Subcutaneous abdominal adipose tissue (tissue), 5 donors: ENCODE results near the gene CORO2B.

Experiments used
- H3K27ac ChIP-seq: one replicate; pipeline ENCODE4 v1.7.0; 2013; ENCODE audit warnings: low read depth, mild to moderate bottlenecking, inconsistent platforms, low read length, moderate library complexity
- H3K27me3 ChIP-seq, 5 donors: one replicate each; pipeline ENCODE4 v1.7.0; 2013; ENCODE audit warnings: low read length in 5 of 5, inconsistent platforms in 1 of 5; ENCODE audit not compliant: control insufficient read depth in 5 of 5, insufficient read depth in 4 of 5
- H3K36me3 ChIP-seq, 5 donors: one replicate each; pipeline ENCODE4 v1.7.0; 2013; ENCODE audit warnings: low read length in 5 of 5; ENCODE audit not compliant: control insufficient read depth in 5 of 5, insufficient read depth in 5 of 5
- H3K4me1 ChIP-seq, 5 donors: one replicate each; pipeline ENCODE4 v1.7.0; 2013; ENCODE audit warnings: low read length in 5 of 5, mild to moderate bottlenecking in 3 of 5, moderate library complexity in 1 of 5; ENCODE audit not compliant: control insufficient read depth in 5 of 5, insufficient read depth in 5 of 5
- H3K4me3 ChIP-seq, 5 donors: one replicate each; pipeline ENCODE4 v1.7.0; 2013; ENCODE audit warnings: low read length in 5 of 5, low read depth in 1 of 5
- H3K9ac ChIP-seq, 5 donors: one replicate each; pipeline ENCODE4 v1.7.0; 2013; ENCODE audit warnings: low read length in 5 of 5, mild to moderate bottlenecking in 4 of 5, moderate library complexity in 3 of 5
- H3K9me3 ChIP-seq, 5 donors: one replicate each; pipeline ENCODE4 v1.7.0; 2013; ENCODE audit warnings: low read length in 5 of 5; ENCODE audit not compliant: control insufficient read depth in 5 of 5
- donor health status: healthy.
- donor health status: healthy.
- donor health status: healthy.
- donor health status: healthy.
- donor health status: healthy.

CORO2B gene

DNA sequence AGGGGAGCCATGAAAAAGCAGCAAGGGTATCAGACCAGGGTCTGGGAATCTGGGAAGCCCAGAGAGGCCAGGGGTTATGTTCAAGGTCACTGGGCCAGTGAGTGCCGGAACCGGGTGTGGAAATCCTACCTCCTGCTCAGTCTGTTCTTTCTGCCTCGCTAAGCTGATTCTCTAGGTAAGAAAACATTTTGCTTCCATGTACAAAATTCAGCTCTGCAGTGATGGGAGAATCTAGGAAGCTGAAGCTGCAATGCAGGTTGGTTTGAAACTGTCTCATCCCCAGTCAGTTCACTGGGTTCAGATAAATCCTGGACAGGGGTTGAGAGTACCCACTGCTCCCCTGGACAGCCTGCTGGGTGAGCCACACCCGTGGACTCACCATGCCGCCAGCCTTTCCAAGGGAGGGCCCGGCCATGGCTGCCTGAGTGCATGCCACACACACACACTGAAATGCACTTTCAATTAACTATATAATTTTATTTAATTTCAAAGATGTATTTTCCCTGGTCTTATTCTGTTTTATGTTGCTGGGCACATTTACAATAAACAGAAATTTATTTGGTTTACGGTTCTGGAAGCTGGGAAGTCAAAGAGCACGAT, 108.4 kb downstream of the CORO2B start:
- Histone ChIP-seq H3K4me1 (no peaks in the 10 kb centered on the region), H3K4me3 (no peak overlapping the region), H3K36me3 (no peaks in the 10 kb centered on the region), H3K27ac (no peak overlapping the region), H3K9me3 (no peaks in the 10 kb centered on the region), H3K27me3 (no peaks in the 10 kb centered on the region), H3K9ac (no peak overlapping the region)

DNA sequence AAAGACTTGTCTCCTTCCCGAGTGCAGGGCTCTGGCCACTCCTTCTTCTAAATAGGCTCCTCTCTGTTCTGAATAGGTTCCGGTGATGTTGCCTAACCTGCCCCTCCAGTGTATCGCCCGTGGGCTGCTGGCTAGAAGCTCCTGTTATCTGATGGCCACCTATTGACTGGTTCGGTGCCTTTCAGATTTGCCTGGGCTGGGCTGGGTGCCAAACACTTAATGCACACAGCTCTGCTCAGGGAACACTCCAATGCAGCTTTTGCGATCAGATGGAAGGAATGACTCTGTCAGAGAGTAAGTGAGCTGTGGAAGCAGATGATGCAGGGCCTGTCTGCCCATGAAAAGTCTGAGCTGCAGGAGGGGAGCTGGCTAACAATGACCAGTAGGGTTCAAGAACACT, 112.9 kb downstream of the CORO2B start:
- Histone ChIP-seq H3K36me3 (peaks cover 0 to 3% (median 2%) of the 10 kb centered on the region in 5 donors), H3K4me1 (peaks cover 0 to 7% (median 4%) of the 10 kb centered on the region in 5 donors), H3K9me3 (no peaks in the 10 kb centered on the region), H3K4me3 (no peak overlapping the region), H3K27ac (no peak overlapping the region), H3K27me3 (no peaks in the 10 kb centered on the region), H3K9ac (no peak overlapping the region)

- no peaks in the 10 kb centered on the region for H3K9me3 ChIP-seq
- H3K27ac ChIP-seq: no peak overlapping the region
- peaks cover 0 to 7% (median 4%) of the 10 kb centered on the region in 5 donors for H3K4me1 ChIP-seq
- no peak overlapping the region for H3K9ac ChIP-seq
- no peak overlapping the region for H3K4me3 ChIP-seq
- peaks cover 0 to 6% (median 3%) of the 10 kb centered on the region in 5 donors for H3K36me3 ChIP-seq
- H3K27me3 ChIP-seq: no peaks in the 10 kb centered on the region
These were observed 114.3 kb downstream of the CORO2B start for GRCh38 chr15:68693071-68693470.

- Histone ChIP-seq H3K9ac (no peak overlapping the region), H3K4me3 (no peak overlapping the region), H3K36me3 (peaks cover 0 to 6% (median 5%) of the 10 kb centered on the region in 5 donors), H3K27ac (no peak overlapping the region), H3K27me3 (no peaks in the 10 kb centered on the region), H3K4me1 (peaks cover 0 to 7% (median 6%) of the 10 kb centered on the region in 5 donors), H3K9me3 (no peaks in the 10 kb centered on the region)
These were observed 115.3 kb downstream of the CORO2B start for GRCh38 chr15:68694111-68694510.

DNA sequence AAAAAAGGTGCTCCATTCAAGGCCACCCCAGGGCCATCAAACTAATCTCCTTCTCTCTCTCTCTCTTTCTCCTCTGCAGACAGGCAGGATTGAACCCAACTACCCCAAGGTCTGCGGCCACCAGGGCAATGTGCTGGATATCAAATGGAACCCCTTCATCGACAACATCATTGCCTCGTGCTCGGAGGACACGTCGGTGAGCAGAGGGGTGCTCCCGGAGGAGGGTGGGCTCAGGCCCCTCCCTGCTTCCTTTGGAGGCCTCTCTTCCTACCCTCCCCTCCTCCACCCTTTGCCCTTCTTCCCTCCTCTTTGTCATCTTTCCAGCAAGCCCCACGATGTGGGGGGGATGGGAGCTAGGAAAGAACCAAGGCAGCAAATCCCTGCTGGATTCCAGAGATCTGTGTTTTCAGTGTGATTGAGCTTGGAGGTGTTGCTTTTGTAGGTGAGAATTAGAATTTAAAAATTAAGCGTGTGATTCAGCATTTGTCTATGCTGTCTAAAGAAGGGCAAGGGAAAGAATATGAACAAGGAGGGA, 116.3 kb downstream of the CORO2B start:
- H3K4me1 ChIP-seq: peaks cover 0 to 17% (median 16%) of the 10 kb centered on the region in 5 donors
- no peak overlapping the region for H3K27ac ChIP-seq
- H3K36me3 ChIP-seq: peaks cover 0 to 6% (median 5%) of the 10 kb centered on the region in 5 donors
- H3K9ac ChIP-seq: no peak overlapping the region
- H3K4me3 ChIP-seq: no peak overlapping the region
- no peaks in the 10 kb centered on the region for H3K27me3 ChIP-seq
- no peaks in the 10 kb centered on the region for H3K9me3 ChIP-seq

GRCh38 chr15:68696414-68697363, 117.9 kb downstream of the CORO2B start:
- no peak overlapping the region for H3K9ac ChIP-seq
- H3K4me3 ChIP-seq: no peak overlapping the region
- H3K36me3 ChIP-seq: peaks cover 0 to 6% (median 5%) of the 10 kb centered on the region in 5 donors
- H3K4me1 ChIP-seq: peaks cover 0 to 29% (median 27%) of the 10 kb centered on the region in 5 donors
- no peak overlapping the region for H3K27ac ChIP-seq
- H3K27me3 ChIP-seq: no peaks in the 10 kb centered on the region
- H3K9me3 ChIP-seq: no peaks in the 10 kb centered on the region

DNA sequence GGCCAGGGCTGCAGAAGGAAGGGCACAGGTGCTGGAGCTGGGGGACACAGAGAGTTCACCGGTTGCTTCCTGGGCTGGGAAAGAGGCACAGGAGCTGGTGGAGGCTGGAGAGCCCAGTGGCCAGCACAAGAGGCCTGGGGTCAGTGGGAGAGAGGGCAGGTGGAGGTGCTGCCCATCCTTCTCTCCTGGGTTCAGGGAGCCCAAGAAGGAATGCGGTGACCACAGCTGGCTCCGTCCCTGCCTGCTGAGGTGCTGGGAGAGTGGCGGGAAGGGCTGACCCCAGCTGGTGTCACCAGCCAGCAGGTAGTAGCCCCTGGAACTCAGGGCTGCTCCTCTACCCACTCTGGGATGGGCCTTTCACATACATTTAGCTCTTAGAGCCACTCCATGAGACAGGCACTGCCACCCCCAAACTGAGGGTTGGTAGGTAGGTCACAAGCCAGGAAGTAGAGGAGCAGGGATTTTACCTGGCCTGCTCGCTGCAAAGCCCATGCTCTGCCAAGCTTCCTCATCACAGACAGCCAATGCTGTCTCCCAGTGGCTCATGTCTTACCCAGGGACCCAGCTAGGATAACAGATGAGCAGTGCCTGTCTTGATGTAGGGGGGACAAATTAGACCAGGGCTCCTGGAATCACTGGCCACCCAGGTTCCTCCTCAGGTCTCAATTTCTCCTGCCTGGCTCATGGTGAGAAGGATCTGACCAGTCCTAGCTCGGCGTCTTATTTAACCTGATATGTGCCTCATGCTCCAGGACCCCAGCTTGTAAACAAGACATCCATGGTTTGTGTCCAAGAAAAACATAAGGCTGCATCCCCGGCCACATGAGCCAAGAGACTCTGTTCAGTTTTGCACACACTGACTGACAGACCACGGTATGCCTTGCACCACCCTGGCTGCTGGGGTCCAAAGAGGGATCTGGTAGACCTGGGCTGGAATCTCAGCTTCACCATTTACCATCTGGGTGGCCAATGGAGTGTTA, 119.2 kb downstream of the CORO2B start:
- H3K9me3 ChIP-seq: no peaks in the 10 kb centered on the region
- no peaks in the 10 kb centered on the region for H3K27me3 ChIP-seq
- H3K4me3 ChIP-seq: no peak overlapping the region
- H3K4me1 ChIP-seq: peaks cover 0 to 36% (median 26%) of the 10 kb centered on the region in 5 donors
- H3K36me3 ChIP-seq: peaks cover 0 to 6% (median 5%) of the 10 kb centered on the region in 5 donors
- H3K27ac ChIP-seq: no peak overlapping the region
- H3K9ac ChIP-seq: no peak overlapping the region

- Histone ChIP-seq H3K9ac (no peak overlapping the region), H3K4me3 (no peak overlapping the region), H3K4me1 (peaks cover 0 to 36% (median 22%) of the 10 kb centered on the region in 5 donors), H3K36me3 (peaks cover 0 to 6% (median 5%) of the 10 kb centered on the region in 5 donors), H3K9me3 (no peaks in the 10 kb centered on the region), H3K27me3 (no peaks in the 10 kb centered on the region), H3K27ac (no peak overlapping the region)
These were observed 119.9 kb downstream of the CORO2B start for GRCh38 chr15:68698708-68699107.

- H3K36me3 ChIP-seq: peaks cover 0 to 6% (median 5%) of the 10 kb centered on the region in 5 donors
- H3K9me3 ChIP-seq: no peaks in the 10 kb centered on the region
- no peak overlapping the region for H3K4me3 ChIP-seq
- H3K4me1 ChIP-seq: peaks cover 2 to 42% (median 24%) of the 10 kb centered on the region in 5 donors
- no peak overlapping the region for H3K9ac ChIP-seq
- no peak overlapping the region for H3K27ac ChIP-seq
- no peaks in the 10 kb centered on the region for H3K27me3 ChIP-seq
These were observed 120.5 kb downstream of the CORO2B start for GRCh38 chr15:68699124-68699880.
